ENCODE data around the gene REEP5. TPM values are rescaled to one million over a fixed set of nuclear protein-coding genes. Genes with fewer than 3 reads are reported as not detected.
"Not testable (repeated sequence)": the region's sequence is repeated elsewhere in the genome, so short reads cannot be mapped to it uniquely, and the experiment has no call there.

REEP5 gene
- total and polyA plus RNA-seq, 2 donors from 2014 or later = 132 to 157 TPM

- H3K9me3 ChIP-seq (ENCODE audit: control insufficient read depth in 2 of 3, insufficient read depth in 1 of 3, low read length in 3 of 3) = no peaks in the 10 kb centered on the region
- intact Hi-C loops (cut with DNase I) = no loop called here
Measured at GRCh38 chr5:112860929-112861637, 60.9 kb downstream of the REEP5 start, which contains the start of gene SRP19. SRP19 (plus strand) TSS chr5:112861287; CDS start chr5:112861377, 90 bp downstream.

GRCh38 chr5:112860571-112860928 is 61.5 kb downstream of the REEP5 start:
- Histone ChIP-seq H3K27ac (ENCODE audit: low read depth in 2 of 2, low read length in 2 of 2) (peak overlapping the region in 1 of 2 donors; percentile 59), H3K9ac (ENCODE audit: low read length in 3 of 3) (peak overlapping the region; percentile 77 to 87 (median 80)), H3K4me3 (ENCODE audit: low read length in 3 of 3) (peak overlapping the region; percentile 80 to 96 (median 87))
- H3K27me3 ChIP-seq (ENCODE audit: control insufficient read depth, insufficient read depth, low read length); H3K4me1 ChIP-seq (ENCODE audit: control insufficient read depth in 2 of 3, insufficient read depth in 2 of 3, low read depth in 1 of 3, low read length in 3 of 3); DNase-seq; H3K9me3 ChIP-seq (ENCODE audit: control insufficient read depth in 2 of 3, insufficient read depth in 1 of 3, low read length in 3 of 3); intact Hi-C loops (cut with DNase I); H3K36me3 ChIP-seq (ENCODE audit: control insufficient read depth in 2 of 3, insufficient read depth in 3 of 3, low read length in 3 of 3); FAIRE-seq: not testable (repeated sequence)

More at GRCh38 chr5:112860929-112861637, 60.9 kb downstream of the REEP5 start, which contains the start of gene SRP19:
- no peak for TF ChIP-seq CTCF (IDR thresholded peaks at IDR 0.05; ENCODE audit: borderline replicate concordance, extremely low read depth, insufficient read depth)
- peak within 1 kb of the TSS; percentile 83 to 96 (median 87) for H3K4me3 ChIP-seq (ENCODE audit: low read length in 3 of 3)
- peaks cover 0 to 5% (median 4%) of the 10 kb centered on the region in 3 donors for H3K36me3 ChIP-seq (ENCODE audit: control insufficient read depth in 2 of 3, insufficient read depth in 3 of 3, low read length in 3 of 3)
- FAIRE-seq = peak; percentile 84
- peak within 1 kb of the TSS; percentile 59 to 64 for H3K27ac ChIP-seq (ENCODE audit: low read depth in 2 of 2, low read length in 2 of 2)
- no peaks in the 10 kb centered on the region for H3K27me3 ChIP-seq (ENCODE audit: control insufficient read depth, insufficient read depth, low read length)
- peaks cover 0 to 8% (median 6%) of the 10 kb centered on the region in 3 donors for H3K4me1 ChIP-seq (ENCODE audit: control insufficient read depth in 2 of 3, insufficient read depth in 2 of 3, low read depth in 1 of 3, low read length in 3 of 3)
- H3K9ac ChIP-seq (ENCODE audit: low read length in 3 of 3) = peak within 1 kb of the TSS; percentile 81 to 87 (median 86)
- peak; percentile 96 to 99 (median 98) for DNase-seq

- no peak for FAIRE-seq
- Histone ChIP-seq H3K9ac (ENCODE audit: low read length in 3 of 3) (no peak overlapping the region), H3K36me3 (ENCODE audit: control insufficient read depth in 2 of 3, insufficient read depth in 3 of 3, low read length in 3 of 3) (peaks cover 0 to under 1% (median 0%) of the 10 kb centered on the region in 3 donors), H3K4me1 (ENCODE audit: control insufficient read depth in 2 of 3, insufficient read depth in 2 of 3, low read depth in 1 of 3, low read length in 3 of 3) (peaks cover 0 to 8% (median 6%) of the 10 kb centered on the region in 3 donors), H3K27ac (ENCODE audit: low read depth in 2 of 2, low read length in 2 of 2) (no peak overlapping the region), H3K4me3 (ENCODE audit: low read length in 3 of 3) (no peak overlapping the region), H3K9me3 (ENCODE audit: control insufficient read depth in 2 of 3, insufficient read depth in 1 of 3, low read length in 3 of 3) (no peaks in the 10 kb centered on the region), H3K27me3 (ENCODE audit: control insufficient read depth, insufficient read depth, low read length) (no peaks in the 10 kb centered on the region)
- DNase-seq = no peak
- intact Hi-C loops (cut with DNase I) = no loop called here
- no peak for TF ChIP-seq CTCF (IDR thresholded peaks at IDR 0.05; ENCODE audit: borderline replicate concordance, extremely low read depth, insufficient read depth)
Measured at GRCh38 chr5:112857866-112858265, 64.2 kb downstream of the REEP5 start.

GRCh38 chr5:112854651-112855050 is 67.4 kb downstream of the REEP5 start:
- no peak overlapping the region for H3K27ac ChIP-seq (ENCODE audit: low read depth in 2 of 2, low read length in 2 of 2)
- DNase-seq (no peak), FAIRE-seq (no peak)
- H3K4me3 ChIP-seq (ENCODE audit: low read length in 3 of 3) = no peak overlapping the region
- H3K4me1 ChIP-seq (ENCODE audit: control insufficient read depth in 2 of 3, insufficient read depth in 2 of 3, low read depth in 1 of 3, low read length in 3 of 3) = no peaks in the 10 kb centered on the region
- H3K36me3 ChIP-seq (ENCODE audit: control insufficient read depth in 2 of 3, insufficient read depth in 3 of 3, low read length in 3 of 3) = no peaks in the 10 kb centered on the region
- no peaks in the 10 kb centered on the region for H3K9me3 ChIP-seq (ENCODE audit: control insufficient read depth in 2 of 3, insufficient read depth in 1 of 3, low read length in 3 of 3)
- H3K9ac ChIP-seq (ENCODE audit: low read length in 3 of 3) = no peak overlapping the region
- intact Hi-C loops (cut with DNase I) = no loop called here
- no peaks in the 10 kb centered on the region for H3K27me3 ChIP-seq (ENCODE audit: control insufficient read depth, insufficient read depth, low read length)
- no peak for TF ChIP-seq CTCF (IDR thresholded peaks at IDR 0.05; ENCODE audit: borderline replicate concordance, extremely low read depth, insufficient read depth)
